ENCODE measurements around the gene MYCBP. TPM values are rescaled to one million over a fixed set of nuclear protein-coding genes. Genes with fewer than 3 reads are reported as not detected.
"Not testable (repeated sequence)": the region's sequence is repeated elsewhere in the genome, so short reads cannot be mapped to it uniquely, and the experiment has no call there.

The MYCBP gene
- polyA plus RNA-seq, 1 donor (not counting 4 experiments of a cell fraction or from before 2014, with no cell fraction given): 39.9 TPM

GRCh38 chr1:38840281-38840680, 32.9 kb downstream of the MYCBP start:
- DNase-seq (ENCODE audit: low read depth, low spot score) (no peak), FAIRE-seq (no peak)
- Histone ChIP-seq H3K27me3 (ENCODE audit: control insufficient read depth, extremely low read depth, insufficient read depth, low read length) (no peaks in the 10 kb centered on the region), H3K9me1 (ENCODE audit: control insufficient read depth, extremely low read depth, insufficient read depth, low read length) (no peaks in the 10 kb centered on the region), H3K4me3 (ENCODE audit: control insufficient read depth in 2 of 3, extremely low read depth in 1 of 3, insufficient read depth in 2 of 3, low read depth in 1 of 3, low read length in 3 of 3) (no peak overlapping the region), H3K27ac (ENCODE audit: control insufficient read depth, insufficient read depth, low read length) (no peak overlapping the region), H3K9me3 (ENCODE audit: control insufficient read depth, low read depth, low read length) (no peaks in the 10 kb centered on the region), H3K9ac (ENCODE audit: control insufficient read depth, extremely low read depth, insufficient read depth, low read length) (no peak overlapping the region), H3K4me1 (ENCODE audit: control insufficient read depth, extremely low read depth, insufficient read depth, low read length) (no peaks in the 10 kb centered on the region), H3K79me2 (ENCODE audit: control insufficient read depth, insufficient read depth, low read length) (peaks cover 4% of the 10 kb centered on the region), H3K36me3 (ENCODE audit: control insufficient read depth in 2 of 2, extremely low read depth in 1 of 2, insufficient read depth in 2 of 2, low read length in 2 of 2) (peaks cover 0 to 12% of the 10 kb centered on the region in 2 experiments), H2AFZ (ENCODE audit: control insufficient read depth, low read length) (no peak overlapping the region), H4K20me1 (ENCODE audit: control insufficient read depth, extremely low read depth, insufficient read depth, low read length) (no peaks in the 10 kb centered on the region), H3K4me2 (ENCODE audit: control insufficient read depth, extremely low read depth, insufficient read depth, low read depth, low read length) (no peak overlapping the region)
- dilution Hi-C loops (cut with MboI; ENCODE audit: extremely low pct_ligation_motif_present, low sequenced_read_pairs): no loop called here
- no peak for TF ChIP-seq CTCF (optimal IDR thresholded peaks at IDR 0.05 in 1 of 3, IDR thresholded peaks at IDR 0.05 in 1 of 3, conservative IDR thresholded peaks at IDR 0.05 in 1 of 3; ENCODE audit: extremely low read depth in 1 of 3, insufficient read depth in 2 of 3, low read length in 3 of 3)
- no peak for TF ChIP-seq EZH2 (IDR thresholded peaks at IDR 0.05; ENCODE audit: low read length)

GRCh38 chr1:38839363-38839762, 33.8 kb downstream of the MYCBP start:
- DNase-seq (ENCODE audit: low read depth, low spot score): no peak
- Histone ChIP-seq H3K79me2 (ENCODE audit: control insufficient read depth, insufficient read depth, low read length) (peaks cover 4% of the 10 kb centered on the region), H2AFZ (ENCODE audit: control insufficient read depth, low read length) (no peak overlapping the region), H3K36me3 (ENCODE audit: control insufficient read depth in 2 of 2, extremely low read depth in 1 of 2, insufficient read depth in 2 of 2, low read length in 2 of 2) (peaks cover 0 to 11% of the 10 kb centered on the region in 2 experiments), H4K20me1 (ENCODE audit: control insufficient read depth, extremely low read depth, insufficient read depth, low read length) (no peaks in the 10 kb centered on the region), H3K9ac (ENCODE audit: control insufficient read depth, extremely low read depth, insufficient read depth, low read length) (no peak overlapping the region), H3K27ac (ENCODE audit: control insufficient read depth, insufficient read depth, low read length) (no peak overlapping the region), H3K4me2 (ENCODE audit: control insufficient read depth, extremely low read depth, insufficient read depth, low read depth, low read length) (no peak overlapping the region), H3K4me1 (ENCODE audit: control insufficient read depth, extremely low read depth, insufficient read depth, low read length) (no peaks in the 10 kb centered on the region), H3K9me3 (ENCODE audit: control insufficient read depth, low read depth, low read length) (no peaks in the 10 kb centered on the region), H3K4me3 (ENCODE audit: control insufficient read depth in 2 of 3, extremely low read depth in 1 of 3, insufficient read depth in 2 of 3, low read depth in 1 of 3, low read length in 3 of 3) (no peak overlapping the region), H3K9me1 (ENCODE audit: control insufficient read depth, extremely low read depth, insufficient read depth, low read length) (no peaks in the 10 kb centered on the region), H3K27me3 (ENCODE audit: control insufficient read depth, extremely low read depth, insufficient read depth, low read length) (no peaks in the 10 kb centered on the region)
- TF ChIP-seq CTCF (optimal IDR thresholded peaks at IDR 0.05 in 1 of 3, IDR thresholded peaks at IDR 0.05 in 1 of 3, conservative IDR thresholded peaks at IDR 0.05 in 1 of 3; ENCODE audit: extremely low read depth in 1 of 3, insufficient read depth in 2 of 3, low read length in 3 of 3) (no peak), EZH2 (IDR thresholded peaks at IDR 0.05; ENCODE audit: low read length) (no peak)
- FAIRE-seq: no peak
- dilution Hi-C loops (cut with MboI; ENCODE audit: extremely low pct_ligation_motif_present, low sequenced_read_pairs): no loop called here

- H3K79me2 ChIP-seq (ENCODE audit: control insufficient read depth, insufficient read depth, low read length); H3K9me3 ChIP-seq (ENCODE audit: control insufficient read depth, low read depth, low read length); DNase-seq (ENCODE audit: low read depth, low spot score); H4K20me1 ChIP-seq (ENCODE audit: control insufficient read depth, extremely low read depth, insufficient read depth, low read length); H3K27me3 ChIP-seq (ENCODE audit: control insufficient read depth, extremely low read depth, insufficient read depth, low read length); H3K4me2 ChIP-seq (ENCODE audit: control insufficient read depth, extremely low read depth, insufficient read depth, low read depth, low read length); H3K9me1 ChIP-seq (ENCODE audit: control insufficient read depth, extremely low read depth, insufficient read depth, low read length); H2AFZ ChIP-seq (ENCODE audit: control insufficient read depth, low read length); H3K4me1 ChIP-seq (ENCODE audit: control insufficient read depth, extremely low read depth, insufficient read depth, low read length); H3K36me3 ChIP-seq (ENCODE audit: control insufficient read depth in 2 of 2, extremely low read depth in 1 of 2, insufficient read depth in 2 of 2, low read length in 2 of 2); H3K4me3 ChIP-seq (ENCODE audit: control insufficient read depth in 2 of 3, extremely low read depth in 1 of 3, insufficient read depth in 2 of 3, low read depth in 1 of 3, low read length in 3 of 3); H3K9ac ChIP-seq (ENCODE audit: control insufficient read depth, extremely low read depth, insufficient read depth, low read length); H3K27ac ChIP-seq (ENCODE audit: control insufficient read depth, insufficient read depth, low read length); FAIRE-seq; dilution Hi-C loops (cut with MboI; ENCODE audit: extremely low pct_ligation_motif_present, low sequenced_read_pairs): not testable (repeated sequence)
Measured at GRCh38 chr1:38836316-38836715, 36.8 kb downstream of the MYCBP start.

All from keratinocyte (primary cell).